SIG-M5 treated with dmso at 0.1 percent for 504 hours (cell line): ENCODE results near the gene BCLAF3.

Experiments used
- DNase-seq: peaks from one replicate; lab custom pipeline; 2025; ENCODE audit not compliant: unreplicated experiment; lab: John Stamatoyannopoulos, UW

BCLAF3 gene

GRCh38 chrX:19990556-19991349 lies at the start of gene BCLAF3:
Gene BCLAF3 (minus strand): TSS chrX:19991061. CDS start chrX:19970264, 20,797 bp downstream.
- DNase-seq: peak; percentile 78

DNA sequence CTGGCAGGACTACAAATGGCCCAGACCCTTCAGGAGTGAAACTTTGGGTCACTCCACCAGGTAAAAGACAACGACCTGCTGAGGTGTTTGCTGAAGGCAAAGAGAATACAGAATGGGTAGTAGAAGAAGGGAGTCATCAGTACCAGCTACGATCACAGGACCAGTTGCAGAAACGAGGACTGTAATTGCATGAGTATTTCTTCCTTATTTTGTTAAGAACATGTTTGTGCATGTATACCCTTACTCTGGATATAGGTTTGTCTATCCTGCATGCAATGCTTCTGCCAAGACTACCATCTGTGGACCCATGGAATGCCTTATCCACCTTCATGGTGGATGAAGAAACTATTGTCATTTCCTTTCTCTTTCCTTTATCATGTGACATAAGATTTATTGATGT lies 48.1 kb upstream of the BCLAF3 start:
- DNase-seq: no peak

GRCh38 chrX:20037186-20037585 lies 46.3 kb upstream of the BCLAF3 start:
- no peak for DNase-seq

GRCh38 chrX:20032201-20032600 lies 41.3 kb upstream of the BCLAF3 start:
- no peak for DNase-seq

- DNase-seq: peak; percentile 5
Observed at GRCh38 chrX:20029728-20030127, 38.9 kb upstream of the BCLAF3 start.

- DNase-seq: no peak
Observed at GRCh38 chrX:20028588-20028987, 37.7 kb upstream of the BCLAF3 start.

GRCh38 chrX:20026278-20026677 lies 35.4 kb upstream of the BCLAF3 start:
- DNase-seq: no peak

DNA sequence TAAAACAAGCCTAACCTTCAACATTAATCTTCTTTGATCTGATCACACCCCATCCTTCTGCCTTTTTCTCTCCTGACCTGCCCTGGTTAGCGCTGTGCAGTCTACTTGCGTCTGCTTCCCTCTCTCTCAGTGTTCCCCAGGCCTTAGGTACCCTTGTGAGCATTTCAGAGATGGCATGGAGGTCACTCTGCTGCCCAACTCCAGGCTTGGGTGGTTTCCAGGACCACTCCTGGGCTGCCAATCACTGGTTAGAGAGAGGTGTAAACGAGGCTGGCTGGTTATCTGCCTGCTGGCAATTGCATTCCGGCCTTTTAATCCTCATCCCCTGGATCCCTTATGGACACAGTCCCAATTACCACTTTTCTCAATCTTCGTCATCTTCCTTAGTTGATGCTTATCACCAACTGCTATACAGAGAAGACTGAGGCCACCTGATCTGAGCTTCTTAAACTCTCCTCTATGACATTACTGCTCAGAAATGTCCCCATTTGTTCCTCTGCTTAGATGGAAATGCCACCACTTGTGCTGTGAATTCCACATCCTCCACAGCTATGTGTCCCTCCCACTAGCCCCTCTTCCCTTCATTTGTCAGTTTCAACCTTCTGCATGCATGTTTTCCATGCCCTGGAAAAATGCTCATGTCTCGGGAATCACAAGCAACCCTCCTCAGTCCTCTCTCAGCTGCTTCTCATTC lies 29.0 kb upstream of the BCLAF3 start:
- no peak for DNase-seq

DNA sequence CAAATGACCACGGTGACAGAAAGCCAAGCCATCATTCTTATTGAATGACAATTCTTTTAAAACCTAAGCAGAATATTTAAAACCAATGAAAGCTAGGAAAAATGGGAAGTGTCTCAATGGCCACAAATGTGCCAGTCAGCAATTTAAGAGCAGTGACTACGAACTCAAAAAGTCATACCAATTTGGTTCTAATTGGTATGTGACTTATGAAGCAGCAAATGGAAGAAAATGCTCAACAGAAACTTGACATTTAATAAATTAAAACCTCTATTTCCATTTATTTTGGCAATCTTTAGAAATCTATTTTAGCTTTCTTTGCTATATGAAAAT lies 25.7 kb upstream of the BCLAF3 start:
- no peak for DNase-seq

DNA sequence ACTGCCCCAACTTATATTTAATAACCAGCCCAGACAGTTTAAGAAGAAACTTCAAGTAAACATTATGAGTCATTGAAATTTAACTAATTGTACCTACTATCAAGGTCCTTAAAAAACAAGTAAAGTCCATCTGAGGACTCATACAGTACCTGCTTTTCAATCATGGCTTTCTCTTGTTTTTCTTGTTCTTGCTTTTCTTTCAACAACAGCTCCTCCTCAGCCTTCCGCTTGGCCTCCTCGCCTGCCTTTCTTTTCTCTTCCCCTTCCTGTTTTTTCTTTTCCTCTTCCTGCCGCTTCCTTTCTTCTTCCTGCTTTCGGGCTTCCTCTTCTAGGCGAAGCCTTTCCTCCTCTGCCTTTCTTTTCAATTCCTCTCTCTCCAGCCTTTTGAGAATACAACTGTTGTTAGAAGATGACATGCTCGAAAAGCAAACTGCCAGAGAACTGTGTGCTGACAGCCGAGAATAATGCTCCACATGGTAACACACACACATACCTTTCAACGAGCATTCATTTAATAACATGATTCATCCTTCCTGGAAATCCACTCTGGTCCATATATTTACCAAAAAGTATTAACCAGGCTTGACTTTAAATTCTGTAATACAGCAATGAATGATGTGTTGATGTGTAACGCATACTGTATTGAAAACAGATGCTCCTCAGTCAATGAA lies 25.2 kb upstream of the BCLAF3 start:
- no peak for DNase-seq

DNA sequence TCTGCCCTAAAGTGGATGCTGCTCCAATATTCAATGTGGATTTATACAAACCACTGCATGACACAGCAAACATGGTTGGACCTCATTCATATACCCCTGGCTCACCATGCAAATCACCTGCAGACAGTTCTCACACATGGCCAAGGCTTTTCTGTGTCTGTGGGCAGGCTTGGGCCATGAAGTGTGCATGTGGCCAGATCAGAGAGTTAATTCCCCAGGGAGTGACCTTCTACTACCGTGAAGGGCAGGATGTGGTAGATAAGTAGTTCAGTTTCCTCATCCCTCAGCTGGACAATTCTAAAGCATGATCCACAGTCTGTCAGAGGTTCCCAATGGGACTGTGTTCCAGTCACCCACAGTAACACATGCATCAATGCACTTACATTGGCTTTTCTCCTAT lies 24.6 kb upstream of the BCLAF3 start:
- DNase-seq: no peak

DNA sequence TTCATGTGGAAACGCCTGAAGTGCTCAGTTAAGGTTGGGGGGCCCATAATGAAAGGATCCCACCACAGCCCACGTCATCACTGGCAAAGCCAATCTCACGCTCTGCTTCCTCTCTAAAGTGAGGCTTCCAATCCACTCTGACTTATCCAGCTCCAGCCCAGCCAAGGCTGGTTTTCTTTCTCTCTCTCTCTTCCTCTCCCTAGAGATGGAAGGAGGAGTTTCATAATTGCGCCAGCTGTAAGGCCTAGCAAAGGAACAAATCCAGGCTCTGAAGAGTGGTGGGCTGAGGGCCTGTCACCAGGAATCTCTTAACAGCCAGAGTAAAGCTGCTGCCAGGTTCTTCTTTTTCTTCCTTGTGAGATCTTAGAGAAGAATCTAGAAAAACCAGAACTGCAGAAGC lies 20.7 kb upstream of the BCLAF3 start:
- DNase-seq: no peak

- no peak for DNase-seq
Observed at GRCh38 chrX:20007962-20008622, 17.2 kb upstream of the BCLAF3 start.

- DNase-seq: no peak
Observed at GRCh38 chrX:20005883-20006282, 15.0 kb upstream of the BCLAF3 start.

DNA sequence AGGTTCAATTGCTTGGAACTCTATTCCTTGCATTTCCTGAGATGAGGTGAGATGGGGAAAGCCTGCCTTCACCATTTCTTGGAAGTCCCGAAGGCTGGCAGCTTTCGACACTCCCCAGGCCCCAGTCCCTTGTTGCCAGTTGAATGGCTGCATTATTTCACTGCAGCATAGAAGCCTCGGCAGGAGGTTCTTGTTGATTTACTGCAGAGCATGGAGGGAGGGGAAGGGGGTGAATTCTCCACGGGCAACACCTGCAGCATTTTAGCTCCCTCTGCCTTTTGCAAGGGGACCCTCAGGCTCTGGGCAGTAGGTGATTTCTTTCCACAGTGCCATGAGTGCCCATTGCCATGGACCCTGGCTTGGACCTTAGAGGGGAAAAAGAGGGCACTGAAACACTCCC lies 10.7 kb upstream of the BCLAF3 start:
- no peak for DNase-seq

DNA sequence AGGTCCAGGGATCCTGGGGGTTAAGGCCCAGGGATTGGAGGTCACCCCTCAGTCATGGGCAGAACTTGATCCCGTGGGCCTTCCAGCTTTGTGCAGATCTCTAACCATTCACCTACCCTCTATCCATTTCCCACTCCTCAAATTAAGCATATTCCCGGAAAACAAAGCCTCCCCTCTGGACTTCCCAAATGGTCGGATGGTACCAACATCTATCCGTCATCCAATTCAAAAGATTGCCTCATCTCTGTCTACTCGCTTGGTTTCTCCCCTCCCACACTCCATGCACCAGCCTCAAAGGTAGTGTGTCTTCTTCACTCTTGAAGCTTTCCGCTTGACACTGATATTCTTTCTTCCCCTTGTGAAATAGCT lies 473 bp upstream of the BCLAF3 start:
- no peak for DNase-seq

DNA sequence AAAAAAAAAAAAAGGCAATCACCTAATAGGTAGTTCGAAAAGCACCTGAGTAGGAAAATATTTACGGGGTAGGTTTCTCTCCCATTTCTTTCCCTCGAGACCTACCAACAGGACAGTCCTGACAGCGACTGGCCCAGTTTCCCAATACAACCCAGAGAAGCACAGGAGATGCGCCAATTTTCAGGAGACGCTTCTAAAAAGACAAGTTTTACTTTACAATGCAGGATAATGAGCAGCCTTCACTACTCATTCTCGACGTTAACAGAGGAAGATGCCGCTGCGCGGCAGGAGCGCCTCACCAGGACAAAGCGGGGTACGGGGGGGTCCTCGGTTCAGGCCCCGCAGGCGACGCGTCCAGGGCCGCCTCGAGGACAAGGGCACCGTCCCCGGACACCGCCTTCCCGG lies 708 bp downstream of the BCLAF3 start:
- no peak for DNase-seq

GRCh38 chrX:19987856-19988255 lies 3.0 kb downstream of the BCLAF3 start:
- no peak for DNase-seq

DNA sequence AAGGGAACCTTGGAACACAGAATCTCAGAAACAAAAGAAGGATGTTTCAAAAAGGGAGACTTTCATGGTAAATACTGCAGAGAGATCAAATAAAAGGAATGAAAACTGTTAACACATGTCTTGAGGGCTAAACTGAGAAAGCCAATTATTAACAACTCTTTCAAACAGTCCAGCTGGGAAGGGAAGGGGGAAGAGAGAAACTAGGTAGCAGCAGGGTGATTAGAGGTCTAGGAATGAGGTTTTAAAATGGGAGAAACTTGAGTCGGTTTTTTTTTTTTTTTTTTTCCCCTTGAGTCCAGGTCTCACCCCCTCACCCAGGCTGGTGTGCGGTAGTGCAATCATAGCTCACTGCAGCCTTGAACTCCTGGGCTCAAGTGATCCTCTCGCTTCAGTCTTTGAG lies 4.3 kb downstream of the BCLAF3 start:
- no peak for DNase-seq

DNA sequence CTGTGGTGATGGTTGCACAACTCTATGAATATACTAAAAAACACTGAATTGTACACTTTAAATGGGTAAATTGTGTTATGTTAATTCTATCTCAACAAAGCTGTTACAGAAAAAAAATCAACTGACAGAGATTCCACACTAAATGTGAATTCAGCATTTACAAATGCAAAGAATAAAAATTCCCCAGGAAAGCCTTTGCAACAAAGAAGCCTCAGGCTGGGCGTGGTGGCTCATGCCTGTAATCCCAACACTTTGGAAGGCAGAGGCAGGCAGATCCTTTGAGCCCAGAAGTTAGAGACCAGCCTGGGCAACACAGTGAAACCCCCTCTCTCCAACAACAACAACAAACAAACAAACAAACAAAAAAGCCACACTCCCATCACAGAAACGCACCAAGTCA lies 8.9 kb downstream of the BCLAF3 start:
- DNase-seq: no peak

DNA sequence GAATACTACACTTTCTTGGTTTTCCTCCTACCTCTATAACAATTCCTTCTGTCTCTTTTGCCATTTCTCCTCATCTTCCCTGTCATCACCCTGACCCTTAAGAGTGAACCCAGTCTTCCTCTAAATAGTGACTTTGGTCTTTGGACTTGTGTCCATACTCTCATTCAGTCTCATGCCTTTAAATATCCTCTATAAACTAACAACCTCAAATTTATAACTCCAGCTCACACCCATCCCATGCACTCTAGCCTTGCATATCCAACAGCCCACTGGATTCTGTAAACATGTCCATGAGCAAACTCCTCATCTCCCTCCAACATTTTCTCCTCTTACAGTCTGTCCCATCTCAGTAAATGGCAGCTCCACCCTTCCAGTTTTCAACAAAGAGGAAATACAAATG lies 15.0 kb downstream of the BCLAF3 start:
- DNase-seq: no peak

GRCh38 chrX:19972984-19973383 lies 17.9 kb downstream of the BCLAF3 start:
- DNase-seq: no peak
